Measurements from ENCODE around the gene MCC.

- TF ChIP-seq EZH2phosphoT487 (IDR thresholded peaks at IDR 0.05; ENCODE audit: low read depth, severe bottlenecking, unreplicated experiment), result no peak
- no peak for TF ChIP-seq EZH2 (IDR thresholded peaks at IDR 0.05; ENCODE audit: borderline replicate concordance)
- no peak for TF ChIP-seq CTCF (IDR thresholded peaks at IDR 0.05; ENCODE audit: poor library complexity)
Observed at GRCh38 chr5:113356487-113356886, 131.8 kb downstream of the MCC start.

Measured in hepatocyte (in vitro differentiated cells).